Transverse colon (tissue), 4 donors: ENCODE results near the gene ITGA8. TPM values are rescaled to one million over a fixed set of nuclear protein-coding genes. Genes with fewer than 3 reads are reported as not detected.
"Not testable (repeated sequence)": the region's sequence is repeated elsewhere in the genome, so short reads cannot be mapped to it uniquely, and the experiment has no call there.

Experiments used
- DNase-seq: peaks from one replicate; pipeline ENCODE4 v3.0.0-alpha.2; 2019
- H3K27ac ChIP-seq, 4 donors: fragments of 200-600 bp; sonication (generic); 2 replicates each; pipeline ENCODE4 v1.5.1; 2016 to 2018; ENCODE audit warnings: inconsistent platforms in 4 of 4
- H3K27me3 ChIP-seq: fragments of 200-600 bp; sonication (generic); 2 replicates; pipeline ENCODE4 v1.5.1; 2017; ENCODE audit warnings: inconsistent platforms
- H3K36me3 ChIP-seq, 4 donors: fragments of 200-600 bp; sonication (generic); 2 replicates each; pipeline ENCODE4 v1.5.1; 2017 to 2019; ENCODE audit warnings: inconsistent platforms in 4 of 4
- H3K4me1 ChIP-seq, 4 donors: fragments of 200-600 bp; sonication (generic); 2 replicates each; pipeline ENCODE4 v1.5.1; 2017 to 2020; ENCODE audit warnings: inconsistent platforms in 4 of 4
- H3K4me3 ChIP-seq, 4 donors: fragments of 200-600 bp; sonication (generic); 1 replicate in 1 of 4; 2 replicates in 3 of 4; pipeline versions ENCODE4 v1.5.1 to v1.6.1; 2017 to 2019; ENCODE audit warnings: inconsistent platforms in 4 of 4
- H3K9me3 ChIP-seq, 2 donors: fragments of 200-600 bp; sonication (generic); 2 replicates each; pipeline ENCODE4 v1.5.1; 2017 to 2019; ENCODE audit warnings: inconsistent platforms in 2 of 2
- EP300 ChIP-seq: sonication (generic); formaldehyde crosslinking; IDR thresholded peaks from one replicate; pipeline ENCODE4 v1.6.1; 2017; ENCODE audit warnings: antibody characterized with exemption, low read depth
- POLR2A ChIP-seq: fragments of 450-650 bp; IDR thresholded peaks from one replicate; pipeline ENCODE4 v1.6.1; 2016; ENCODE audit warnings: antibody characterized with exemption, mild to moderate bottlenecking, moderate library complexity
- POLR2AphosphoS5 ChIP-seq, 3 donors: sonication (generic); formaldehyde crosslinking; IDR thresholded peaks; one replicate each; pipeline ENCODE4 v1.6.1; 2016; ENCODE audit warnings: antibody characterized with exemption in 3 of 3
- WGBS, 2 donors: methylation state at CpG; one replicate each; pipeline ENCODE4 v1.1.5; 2018; ENCODE audit warnings: low coverage in 1 of 2; 5-methylcytosine and 5-hydroxymethylcytosine counted together
- in situ Hi-C, 4 donors: fragments of 200-750 bp; cut with MboI; loops; one replicate each; pipeline versions ENCODE4 v1.15.0 to v1.15.1; 2017; ENCODE audit warnings: low sequenced_read_pairs in 3 of 4, low pct_ligation_motif_present in 1 of 4, low pct_unique_long_range_greater_than_20kb in 1 of 4
- intact Hi-C: fragments of 100-400 bp; cut with DNase I; formaldehyde crosslinking; loops from one replicate; pipeline ENCODE4 v1.15.1; 2023; ENCODE audit warnings: low total_unique reads
- total RNA-seq, 4 donors: library from RNA; depleted of rRNA; stranded (reverse); fragments of >200 nt; gene quantifications; one replicate each; pipeline ENCODE4 v1.1.0, GENCODE V29; 2016
- TF ChIP-seq, protein P1 (sequence below), 5 experiments: fragments of 200-600 bp in 3 of 5; fragments of 450-650 bp in 2 of 5; sonication (generic) in 3 of 5; IDR thresholded peaks; 1 replicate in 2 of 5; 2 replicates in 3 of 5; pipeline ENCODE4 v1.5.1; 2016 to 2017; ENCODE audit warnings: antibody characterized with exemption in 5 of 5, inconsistent platforms in 3 of 5, mild to moderate bottlenecking in 2 of 5, moderate library complexity in 1 of 5

ITGA8 gene
- total RNA-seq, 4 donors from 2014 or later: 1.4 to 4.9 (median 3.3) TPM; not detected in 1

DNA sequence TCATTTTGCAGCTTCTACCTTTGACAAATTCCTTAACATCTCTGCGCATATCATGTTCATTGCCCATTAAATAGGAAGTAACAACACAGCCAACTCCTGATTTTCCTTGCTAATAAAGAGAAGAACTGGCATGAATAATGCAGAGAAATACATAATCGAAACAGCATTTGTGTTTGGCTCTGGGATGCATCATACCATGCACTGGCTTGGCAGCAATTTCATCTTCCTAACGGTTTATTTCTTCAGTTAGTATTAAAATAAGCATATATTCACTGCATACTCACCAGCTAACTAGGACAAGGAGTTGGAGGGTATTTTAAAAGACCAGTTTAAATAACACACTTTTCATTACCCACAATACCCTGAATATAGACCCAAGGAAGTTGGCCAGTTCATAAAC lies 132.5 kb downstream of the ITGA8 start:
- intact Hi-C loops: no loop called here
- H3K36me3 ChIP-seq: no peaks in the 10 kb centered on the region
- no peak for DNase-seq
- H3K4me1 ChIP-seq: no peaks in the 10 kb centered on the region
- no peak overlapping the region for H3K27ac ChIP-seq
- no peak overlapping the region for H3K4me3 ChIP-seq
- peaks cover 10% of the 10 kb centered on the region for H3K27me3 ChIP-seq
- in situ Hi-C loops: loop anchor here in 1 of 4 donors (10.0 kb wide), 2 partner anchors 138 to 238 kb away; no protein-coding TSS in a partner anchor
- 56 to 73% methylated on average over 3 of the region's 3 CpGs for WGBS, 2 donors
- no peaks in the 10 kb centered on the region for H3K9me3 ChIP-seq
- TF ChIP-seq POLR2AphosphoS5 (IDR thresholded peaks at IDR 0.05): no peak
- TF ChIP-seq EP300: no peak
- TF ChIP-seq, protein P1, sequence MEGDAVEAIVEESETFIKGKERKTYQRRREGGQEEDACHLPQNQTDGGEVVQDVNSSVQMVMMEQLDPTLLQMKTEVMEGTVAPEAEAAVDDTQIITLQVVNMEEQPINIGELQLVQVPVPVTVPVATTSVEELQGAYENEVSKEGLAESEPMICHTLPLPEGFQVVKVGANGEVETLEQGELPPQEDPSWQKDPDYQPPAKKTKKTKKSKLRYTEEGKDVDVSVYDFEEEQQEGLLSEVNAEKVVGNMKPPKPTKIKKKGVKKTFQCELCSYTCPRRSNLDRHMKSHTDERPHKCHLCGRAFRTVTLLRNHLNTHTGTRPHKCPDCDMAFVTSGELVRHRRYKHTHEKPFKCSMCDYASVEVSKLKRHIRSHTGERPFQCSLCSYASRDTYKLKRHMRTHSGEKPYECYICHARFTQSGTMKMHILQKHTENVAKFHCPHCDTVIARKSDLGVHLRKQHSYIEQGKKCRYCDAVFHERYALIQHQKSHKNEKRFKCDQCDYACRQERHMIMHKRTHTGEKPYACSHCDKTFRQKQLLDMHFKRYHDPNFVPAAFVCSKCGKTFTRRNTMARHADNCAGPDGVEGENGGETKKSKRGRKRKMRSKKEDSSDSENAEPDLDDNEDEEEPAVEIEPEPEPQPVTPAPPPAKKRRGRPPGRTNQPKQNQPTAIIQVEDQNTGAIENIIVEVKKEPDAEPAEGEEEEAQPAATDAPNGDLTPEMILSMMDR (IDR thresholded peaks at IDR 0.05): no peak
- TF ChIP-seq POLR2A: no peak

- DNase-seq: peak; percentile 70
- WGBS, 2 donors: 14 to 56% methylated on average over 1 to 6 of the region's 6 CpGs
- Histone ChIP-seq H3K27ac (no peak overlapping the region), H3K9me3 (no peaks in the 10 kb centered on the region), H3K36me3 (no peaks in the 10 kb centered on the region), H3K4me1 (no peaks in the 10 kb centered on the region), H3K4me3 (no peak overlapping the region), H3K27me3 (peaks cover 2% of the 10 kb centered on the region)
- intact Hi-C loops (no loop called here), in situ Hi-C loops (loop anchor here in 1 of 4 donors (10.0 kb wide), 2 partner anchors 139 to 239 kb away; no protein-coding TSS in a partner anchor)
- TF ChIP-seq EP300 (no peak), POLR2AphosphoS5 (IDR thresholded peaks at IDR 0.05) (no peak), POLR2A (no peak)
- TF ChIP-seq, protein P1 (IDR thresholded peaks at IDR 0.05): peak; percentile 40 to 74 (median 60)
Measured at GRCh38 chr10:15585303-15585715, 134.4 kb downstream of the ITGA8 start.

- in situ Hi-C loops: loop anchor here in 1 of 4 donors (10.0 kb wide), 2 partner anchors 142 to 242 kb away; no protein-coding TSS in a partner anchor
- DNase-seq, H3K9me3 ChIP-seq, H3K4me3 ChIP-seq, H3K27ac ChIP-seq, H3K36me3 ChIP-seq, H3K4me1 ChIP-seq, H3K27me3 ChIP-seq, intact Hi-C loops: not testable (repeated sequence)
- 66% methylated on average over 2 of the region's 2 CpGs; no CpG with 5 or more reads in 1 of the 2 donors for WGBS, 2 donors
Measured at GRCh38 chr10:15582972-15583371, 136.8 kb downstream of the ITGA8 start.

DNA sequence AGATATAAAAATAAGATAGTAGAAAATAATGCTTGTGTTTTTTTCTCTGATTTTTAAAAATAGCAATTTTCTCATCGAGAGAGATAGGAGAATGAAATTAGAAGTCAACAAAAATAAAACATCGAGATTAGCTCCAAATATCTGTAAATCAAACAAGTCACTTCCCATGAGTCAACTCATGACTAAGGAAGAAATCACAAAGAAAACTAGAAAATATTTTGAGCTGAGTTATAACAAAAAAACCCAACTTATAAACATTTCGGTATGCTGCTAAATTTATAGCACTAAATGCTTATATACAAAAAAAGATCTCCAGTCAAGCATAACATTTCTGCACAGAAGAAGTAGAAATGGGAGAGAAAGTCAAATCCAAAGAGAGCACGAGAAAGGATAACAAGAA lies 140.1 kb downstream of the ITGA8 start:
- Histone ChIP-seq H3K27ac (no peak overlapping the region), H3K4me3 (no peak overlapping the region), H3K9me3 (no peaks in the 10 kb centered on the region), H3K36me3 (no peaks in the 10 kb centered on the region), H3K27me3 (no peaks in the 10 kb centered on the region), H3K4me1 (no peaks in the 10 kb centered on the region)
- WGBS, 2 donors: 62 to 78% methylated on average over 4 of the region's 4 CpGs
- in situ Hi-C loops (loop anchor here in 1 of 4 donors (10.0 kb wide), 2 partner anchors 145 to 245 kb away; no protein-coding TSS in a partner anchor), intact Hi-C loops (no loop called here)
- DNase-seq: no peak
- TF ChIP-seq, protein P1 (IDR thresholded peaks at IDR 0.05): no peak
- TF ChIP-seq POLR2A (no peak), POLR2AphosphoS5 (IDR thresholded peaks at IDR 0.05) (no peak), EP300 (no peak)
